Heart left ventricle (tissue), 13 donors: Measurements from ENCODE around the gene PPP2R3A.

ENCODE experiments used
- CTCF ChIP-seq, 12 donors: fragments of 200-600 bp; sonication (generic) in 4 of 12; IDR thresholded peaks; one replicate each; pipeline versions ENCODE4 v1.5.0 to v1.8.0; 2018 to 2022; ENCODE audit warnings: antibody characterized with exemption in 12 of 12, mild to moderate bottlenecking in 5 of 12
- POLR2A ChIP-seq, 2 donors: fragments of 450-650 bp; IDR thresholded peaks; one replicate each; pipeline ENCODE4 v1.6.1; 2017; ENCODE audit warnings: antibody characterized with exemption in 2 of 2, mild to moderate bottlenecking in 2 of 2, moderate library complexity in 2 of 2
- donor health status: ischemic (EF 13 %, LVEDD 7.1; RV severe dilation, severe dysfunction).
- donor health status: DM: no; HTN: yes; CAD: no.
- donor health status: DM: no; HTN: no; CAD: no.
- donor health status: ischemic (EF 25% LVEDD 6.9; RV normal size, moderate dysfunction).
- donor health status: ischemic (EF 25% LVEDD 5.7; RV mildly dilated, moderate dysfunction).
- donor health status: ischemic (EF 35%, LVEDD 5.7; RV mildly dilated, moderate dysfunction).
- donor health status: nonischemic (EF 11% LVEDD 7.7; RV severe dilation, severe dysfunction).
- donor health status: DM: yes; HTN: yes; CAD: no.
- donor health status: PGD.
- donor health status: ischemic (EF 29% LVEDD 5.4; RV normal size, mild dysfunction).
- donor health status: nonischemic (EF 23%, LVEDD 6.1; RV moderate dilation, normal function).

GRCh38 chr3:135994708-135995337 is 29.3 kb downstream of the PPP2R3A start:
- TF ChIP-seq CTCF (IDR thresholded peaks at IDR 0.05) (no peak), POLR2A (IDR thresholded peaks at IDR 0.05) (no peak)
